ENCODE results near the gene HOXB6. TPM values are rescaled to one million over a fixed set of nuclear protein-coding genes. Genes with fewer than 3 reads are reported as not detected.
A peak's percentile ranks its signal among the peaks of the same experiment; 100 is the strongest.

Gene HOXB6
- total RNA-seq, 2 experiments from 2014 or later = not detected

DNA sequence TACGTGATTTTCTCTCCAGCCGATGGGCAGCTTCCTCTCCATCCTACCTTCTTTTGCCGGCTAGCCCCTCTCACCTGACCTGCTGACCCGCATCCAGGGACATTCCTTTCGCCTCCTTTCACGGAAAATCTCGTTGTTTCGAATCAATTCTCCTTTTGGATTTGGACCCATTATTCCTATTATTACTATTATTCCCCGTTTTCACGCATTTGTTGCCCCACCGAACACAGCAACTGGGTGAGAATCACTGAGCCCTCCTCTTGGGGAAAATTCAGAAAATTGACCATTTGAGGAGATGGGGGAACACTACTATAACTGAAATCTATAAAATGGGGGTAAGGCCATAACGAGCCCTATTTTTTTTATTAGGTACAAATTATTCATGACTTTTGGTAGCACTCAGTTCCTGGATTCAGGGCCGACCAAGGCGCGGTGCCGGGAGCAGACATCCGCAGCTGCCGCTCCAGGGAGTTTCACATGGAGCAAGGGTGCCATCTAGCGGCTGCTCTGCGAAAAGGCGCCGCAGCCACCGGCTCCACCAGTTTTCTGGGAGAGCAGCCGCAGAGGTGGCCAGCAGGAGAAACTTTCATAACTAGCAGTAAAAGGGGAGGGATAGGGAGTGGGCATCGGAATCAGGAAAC lies 13.6 kb upstream of the HOXB6 start:
- Mint-ChIP-seq H3K4me1 (ENCODE audit: low read depth) (peaks cover 32% of the 10 kb centered on the region), H3K27ac (no peak overlapping the region), H3K4me3 (peak overlapping the region; percentile 46), H3K9me3 (no peaks in the 10 kb centered on the region), H3K27me3 (peaks cover 86% of the 10 kb centered on the region), H3K36me3 (ENCODE audit: low read depth) (no peaks in the 10 kb centered on the region)
- POLR2A ChIA-PET = interaction anchor here (0.9 to 1.5 kb wide), 3 partner anchors 11 to 19 kb away, joined by 3 to 4 read pairs (median 3); no protein-coding TSS in a partner anchor
- intact Hi-C loops (cut with micrococcal nuclease) = loop anchor here (10.0 kb wide), 1 partner anchor 106 kb away; the partner anchor contains the start of genes HOXB13, PRAC1 and PRAC2
- CTCF ChIA-PET = interaction anchor here (0.6 to 4.2 kb wide), 50 partner anchors 10 to 592 kb away, joined by 3 to 40 read pairs (median 4); partner anchors contain the start of gene HOXB5
- ATAC-seq = peak; percentile 69
- TF ChIP-seq CTCF (IDR thresholded peaks at IDR 0.05) = peak; percentile 99
- DNase-seq = peak; percentile 83

DNA sequence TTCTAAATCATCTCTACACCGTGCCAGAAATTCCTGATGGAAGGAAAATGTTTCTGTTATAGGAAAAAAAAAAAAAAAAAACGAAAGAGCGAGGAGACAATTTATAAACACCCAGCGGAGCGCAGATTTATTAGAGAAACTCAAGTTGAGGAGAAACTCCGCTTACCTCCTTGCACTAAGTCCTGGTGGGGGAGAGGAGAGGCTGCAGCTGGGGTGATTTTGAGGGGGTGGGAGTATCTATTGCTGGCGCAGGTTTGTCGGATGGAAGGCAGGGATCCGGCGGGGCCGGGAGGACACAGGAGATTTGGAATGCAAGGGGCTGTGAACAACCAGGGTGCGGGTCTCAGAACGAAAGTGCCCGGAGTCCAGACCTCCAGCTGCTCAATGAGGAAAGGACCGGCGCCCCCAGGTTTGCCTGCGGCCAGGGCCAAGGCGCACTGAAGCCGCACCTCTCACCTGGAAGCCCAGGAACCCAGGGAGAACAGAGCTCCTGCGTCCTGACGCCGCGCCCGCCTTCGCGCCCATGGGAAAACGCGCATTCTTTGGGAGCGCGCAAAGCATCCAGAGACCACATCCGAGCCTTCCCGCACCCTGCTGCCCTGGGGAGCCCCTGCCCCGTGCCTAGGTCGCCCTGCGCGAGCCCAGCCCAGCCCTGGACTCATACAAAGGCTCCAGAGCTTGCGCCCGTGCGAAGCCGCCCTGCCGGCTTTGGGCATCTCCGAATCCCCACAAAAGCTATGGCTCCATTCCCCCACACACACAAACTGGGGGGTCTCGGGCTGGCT lies 12.9 kb upstream of the HOXB6 start:
- ChIA-PET POLR2A (interaction anchor here (0.9 to 1.5 kb wide), 3 partner anchors 10 to 19 kb away, joined by 3 to 4 read pairs (median 3); no protein-coding TSS in a partner anchor), CTCF (interaction anchor here (0.6 to 4.2 kb wide), 37 partner anchors 11 to 592 kb away, joined by 3 to 40 read pairs (median 4); partner anchors contain the start of gene HOXB5)
- Mint-ChIP-seq H3K4me3 (no peak overlapping the region), H3K27ac (no peak overlapping the region), H3K4me1 (ENCODE audit: low read depth) (peaks cover 35% of the 10 kb centered on the region), H3K9me3 (no peaks in the 10 kb centered on the region), H3K36me3 (ENCODE audit: low read depth) (no peaks in the 10 kb centered on the region), H3K27me3 (peaks cover 84% of the 10 kb centered on the region)
- ATAC-seq (no peak), DNase-seq (no peak)
- TF ChIP-seq CTCF (IDR thresholded peaks at IDR 0.05) = no peak
- intact Hi-C loops (cut with micrococcal nuclease) = loop anchor here (10.0 kb wide), 1 partner anchor 107 kb away; the partner anchor contains the start of genes HOXB13, PRAC1 and PRAC2

- CTCF ChIA-PET = interaction anchor here (0.9 to 4.9 kb wide), 18 partner anchors 10 to 591 kb away, joined by 3 to 40 read pairs (median 4); partner anchors contain the start of genes HOXB5 and HOXB9
- no peaks in the 10 kb centered on the region for H3K36me3 Mint-ChIP-seq (ENCODE audit: low read depth)
- no peak overlapping the region for H3K4me3 Mint-ChIP-seq
- DNase-seq (no peak), ATAC-seq (no peak)
- H3K27ac Mint-ChIP-seq = no peak overlapping the region
- peaks cover 41% of the 10 kb centered on the region for H3K4me1 Mint-ChIP-seq (ENCODE audit: low read depth)
- POLR2A ChIA-PET = no interaction called here
- H3K27me3 Mint-ChIP-seq = peaks cover 83% of the 10 kb centered on the region
- no peak for TF ChIP-seq CTCF (IDR thresholded peaks at IDR 0.05)
- H3K9me3 Mint-ChIP-seq = no peaks in the 10 kb centered on the region
- intact Hi-C loops (cut with micrococcal nuclease) = loop anchor here (10.0 kb wide), 1 partner anchor 108 kb away; the partner anchor contains the start of genes HOXB13, PRAC1 and PRAC2
Measured at GRCh38 chr17:48616717-48617470, 12.1 kb upstream of the HOXB6 start.

- Mint-ChIP-seq H3K27ac (no peak overlapping the region), H3K4me3 (no peak overlapping the region), H3K27me3 (peaks cover 84% of the 10 kb centered on the region), H3K36me3 (ENCODE audit: low read depth) (no peaks in the 10 kb centered on the region), H3K9me3 (no peaks in the 10 kb centered on the region), H3K4me1 (ENCODE audit: low read depth) (peaks cover 44% of the 10 kb centered on the region)
- no peak for DNase-seq
- ChIA-PET POLR2A (interaction anchor here (1.0 to 3.9 kb wide), 2 partner anchors 10 to 508 kb away, joined by 4 to 19 read pairs; partner anchors contain the start of gene HOXB9), CTCF (interaction anchor here (0.8 to 4.9 kb wide), 7 partner anchors 8 to 591 kb away, joined by 3 to 40 read pairs (median 6); partner anchors contain the start of genes HOXB5 and HOXB9)
- TF ChIP-seq CTCF (IDR thresholded peaks at IDR 0.05) = no peak
- intact Hi-C loops (cut with micrococcal nuclease) = loop anchor here (10.0 kb wide), 1 partner anchor 109 kb away; the partner anchor contains the start of genes HOXB13, PRAC1 and PRAC2
- ATAC-seq = no peak
Measured at GRCh38 chr17:48615963-48616716, 11.4 kb upstream of the HOXB6 start.

Measured in activated CD8-positive, alpha-beta T cell treated with anti-CD3 and anti-CD28 coated beads for 36 hours (primary cell).